DMS53 (cell line): ENCODE data around the gene AP1AR.

Source experiments
- DNase-seq: peaks from one replicate; lab custom pipeline; 2025; lab: John Stamatoyannopoulos, UW

AP1AR gene

DNA sequence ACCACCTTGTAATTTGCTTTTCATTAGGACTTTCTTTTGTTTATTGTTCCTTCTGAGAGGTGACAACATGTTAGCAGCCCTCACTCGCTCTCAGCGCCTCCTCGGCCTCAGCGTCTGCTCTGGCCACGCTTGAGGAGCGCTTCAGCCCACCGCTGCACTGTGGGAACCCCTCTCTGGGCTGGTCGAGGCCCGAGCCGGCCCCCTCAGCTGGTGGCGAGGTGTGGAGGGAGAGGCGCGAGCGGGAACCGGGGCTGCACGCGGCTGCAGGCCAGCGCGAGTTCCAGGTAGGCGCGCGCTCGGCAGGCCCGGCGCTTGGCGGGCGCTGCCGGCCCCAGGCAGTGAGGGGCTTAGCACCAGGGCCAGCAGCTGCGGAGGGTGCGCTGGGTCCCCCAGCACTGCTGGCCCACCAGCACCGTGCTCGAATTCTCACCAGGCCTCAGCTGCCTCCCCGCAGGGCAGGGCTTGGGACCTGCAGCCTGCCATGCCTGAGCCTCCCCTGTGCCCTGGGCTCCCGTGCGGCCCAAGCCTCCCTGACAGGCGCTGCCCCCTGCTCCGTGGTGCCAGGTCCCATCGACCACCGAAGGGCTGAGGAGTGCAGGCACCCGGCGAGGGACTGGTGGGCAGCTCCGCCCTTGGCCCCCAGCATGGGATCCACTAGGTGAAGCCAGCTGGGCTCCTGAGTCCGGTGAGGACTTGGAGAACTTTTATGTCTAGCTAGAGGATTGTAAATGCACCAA is 9.2 kb upstream of the AP1AR start:
- no peak for DNase-seq

DNA sequence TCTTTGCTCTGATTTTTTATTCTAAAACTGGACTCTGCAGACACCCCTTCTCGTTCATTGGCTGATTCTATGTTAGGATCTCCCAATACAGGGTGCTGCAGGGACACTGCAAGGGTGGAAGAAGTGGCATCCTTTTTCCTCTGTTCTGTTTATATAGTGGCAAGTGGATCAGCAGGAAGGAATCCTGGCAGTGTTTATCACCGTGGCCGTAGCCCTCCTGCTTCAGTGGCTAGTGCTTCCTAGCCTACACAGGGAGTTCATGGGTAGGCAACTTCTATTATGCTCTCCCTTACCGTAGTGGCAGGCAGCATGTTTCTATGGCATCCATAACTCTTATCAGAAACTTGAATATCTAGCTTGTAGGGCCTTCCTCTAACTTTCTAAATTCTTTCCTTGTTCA is 6.4 kb upstream of the AP1AR start:
- DNase-seq: no peak

DNA sequence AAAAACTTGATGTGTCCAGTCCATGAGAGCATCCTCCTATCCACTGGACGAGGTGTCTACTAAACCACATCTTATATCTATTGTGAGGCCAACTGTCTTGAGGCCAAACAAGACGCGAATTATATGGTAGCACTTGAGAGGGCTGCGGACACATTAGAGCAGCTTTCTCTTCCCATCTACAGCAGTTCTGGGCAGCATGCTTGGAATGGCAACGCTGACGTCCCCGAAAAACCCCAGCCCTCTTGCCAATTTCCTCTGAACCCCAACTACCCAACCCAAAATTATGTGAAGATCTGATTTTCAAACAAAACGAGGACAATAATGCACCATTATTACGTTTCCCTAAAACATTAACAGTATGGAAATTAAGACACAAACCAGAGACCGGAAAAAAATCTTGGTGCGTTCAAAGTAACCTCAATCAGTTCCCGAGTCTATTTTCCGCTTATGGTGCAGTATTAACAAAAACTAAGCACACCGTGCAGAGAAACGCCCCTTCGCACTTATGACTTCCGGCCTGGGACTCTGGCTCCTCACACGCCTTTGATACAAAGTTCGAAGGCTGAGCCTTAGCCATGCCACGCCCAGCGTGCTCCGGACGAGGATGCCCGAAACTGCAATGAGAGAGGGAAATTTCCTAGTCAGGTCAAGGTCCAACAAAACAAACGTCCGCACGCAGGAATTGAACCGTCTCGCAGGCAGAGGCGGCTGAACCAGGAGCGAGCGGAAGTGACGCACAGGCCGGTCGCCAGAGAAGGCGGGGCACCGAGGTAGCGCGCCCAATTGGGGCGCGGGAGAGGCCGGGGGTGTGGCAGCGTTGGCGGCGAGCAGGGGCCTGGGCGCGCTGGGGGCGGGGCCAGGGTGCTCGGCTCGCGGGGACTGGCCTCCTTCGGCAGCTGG is 458 bp upstream of the AP1AR start:
- DNase-seq: peak; percentile 97

DNA sequence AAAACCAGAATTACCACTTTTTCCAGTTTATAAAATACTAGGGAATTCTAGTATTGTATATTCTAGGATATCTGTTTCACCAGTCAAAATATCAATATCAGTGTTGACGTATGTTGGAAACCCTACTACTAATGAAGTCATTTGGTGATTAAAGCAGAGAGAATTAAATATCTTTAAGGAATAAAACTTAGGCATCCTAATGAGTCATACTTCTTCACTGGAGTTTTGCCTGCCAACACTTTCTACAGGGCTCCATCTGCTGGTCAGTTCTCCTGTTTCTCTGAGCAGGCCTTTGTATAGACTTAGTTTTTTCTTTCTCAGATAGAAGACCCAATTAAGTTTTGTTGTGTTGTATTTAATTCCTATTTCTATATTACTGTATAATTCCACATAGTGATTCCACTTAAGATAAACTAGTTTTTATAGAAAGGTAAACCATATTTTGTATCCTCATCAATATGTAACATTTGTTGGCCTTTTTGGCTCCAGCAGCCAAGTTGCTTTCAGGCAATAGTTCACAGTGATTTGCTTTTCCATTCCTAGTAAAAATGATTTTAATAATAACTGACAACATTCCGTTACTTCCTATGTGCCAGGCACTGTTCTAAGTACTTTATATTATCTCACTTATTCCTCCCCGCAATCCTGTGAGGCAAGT is 3.5 kb downstream of the AP1AR start:
- DNase-seq: peak; percentile 70

DNA sequence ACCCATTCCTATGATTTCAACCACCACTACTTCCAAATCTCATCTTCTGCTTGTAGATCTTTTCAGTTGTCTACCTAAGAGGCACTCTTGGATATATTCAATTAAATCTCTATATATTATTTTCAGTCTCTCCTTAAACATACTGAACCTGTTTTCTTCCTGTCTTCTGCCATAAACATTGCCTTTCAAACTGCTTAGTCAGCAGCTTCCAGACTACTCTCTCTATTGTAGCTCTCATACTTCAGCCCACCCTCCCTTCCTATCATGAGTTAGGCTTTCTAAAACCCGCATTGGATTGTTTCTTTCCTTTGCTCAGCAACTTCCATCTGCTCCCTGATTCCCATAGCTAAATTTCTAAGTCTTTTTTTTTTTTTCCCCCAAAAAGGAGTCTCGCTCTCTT is 4.5 kb downstream of the AP1AR start:
- no peak for DNase-seq

DNA sequence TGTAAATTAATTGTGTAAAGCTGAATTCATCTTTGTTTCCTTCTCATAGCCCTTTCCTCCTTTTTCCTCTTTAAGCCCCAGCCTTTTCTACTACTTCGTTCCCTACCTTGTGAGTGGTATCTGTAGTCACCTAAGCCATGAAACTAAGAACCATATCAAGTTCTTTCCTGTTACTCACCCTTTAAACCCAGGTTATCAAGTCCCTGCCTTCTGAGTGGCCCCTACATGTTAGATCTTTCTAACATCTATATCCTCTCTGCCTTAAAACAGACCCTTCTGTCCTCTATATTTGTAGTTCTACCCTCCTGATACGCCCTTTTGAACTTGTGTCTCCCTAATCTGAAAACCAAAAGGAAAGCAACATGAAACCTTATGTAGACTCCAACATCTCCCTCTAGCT is 7.2 kb downstream of the AP1AR start:
- DNase-seq: no peak

DNA sequence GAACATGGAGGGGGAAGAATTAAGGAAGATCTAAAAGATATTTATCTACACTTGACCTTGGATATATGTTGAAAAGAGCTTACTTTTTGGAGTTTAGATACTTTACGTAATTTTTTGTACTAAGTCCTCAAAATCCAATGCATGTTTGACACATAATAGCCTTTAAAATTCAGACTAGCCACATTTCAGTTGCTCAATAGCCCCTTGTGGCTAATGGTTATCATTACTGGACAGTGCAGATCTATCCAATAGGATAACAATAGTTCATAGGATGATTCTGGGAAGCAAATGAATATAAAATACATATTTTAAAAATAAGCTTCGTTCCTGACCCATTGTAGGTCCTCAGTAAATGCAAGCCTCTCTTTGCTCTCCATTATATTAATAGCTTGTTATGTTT is 13.8 kb downstream of the AP1AR start:
- no peak for DNase-seq

DNA sequence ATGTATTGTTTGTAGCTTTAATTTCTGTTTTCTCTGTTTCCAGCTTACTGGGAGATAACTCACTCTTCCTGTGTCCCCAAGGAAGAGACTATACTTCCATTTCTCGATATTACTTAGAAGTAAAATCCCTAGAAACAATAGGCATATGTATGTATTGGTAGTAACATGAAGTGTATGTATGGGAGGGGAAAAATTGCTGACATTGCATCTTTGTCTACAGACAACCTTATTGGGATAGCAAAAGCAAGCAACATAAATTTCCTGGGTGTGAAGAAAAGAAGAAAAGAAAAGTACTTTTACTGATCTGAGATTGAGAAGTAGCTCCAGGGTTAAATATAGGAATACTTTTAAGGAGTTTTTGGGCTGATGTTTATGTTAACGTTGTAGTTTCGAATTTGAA is 15.4 kb downstream of the AP1AR start:
- DNase-seq: no peak

DNA sequence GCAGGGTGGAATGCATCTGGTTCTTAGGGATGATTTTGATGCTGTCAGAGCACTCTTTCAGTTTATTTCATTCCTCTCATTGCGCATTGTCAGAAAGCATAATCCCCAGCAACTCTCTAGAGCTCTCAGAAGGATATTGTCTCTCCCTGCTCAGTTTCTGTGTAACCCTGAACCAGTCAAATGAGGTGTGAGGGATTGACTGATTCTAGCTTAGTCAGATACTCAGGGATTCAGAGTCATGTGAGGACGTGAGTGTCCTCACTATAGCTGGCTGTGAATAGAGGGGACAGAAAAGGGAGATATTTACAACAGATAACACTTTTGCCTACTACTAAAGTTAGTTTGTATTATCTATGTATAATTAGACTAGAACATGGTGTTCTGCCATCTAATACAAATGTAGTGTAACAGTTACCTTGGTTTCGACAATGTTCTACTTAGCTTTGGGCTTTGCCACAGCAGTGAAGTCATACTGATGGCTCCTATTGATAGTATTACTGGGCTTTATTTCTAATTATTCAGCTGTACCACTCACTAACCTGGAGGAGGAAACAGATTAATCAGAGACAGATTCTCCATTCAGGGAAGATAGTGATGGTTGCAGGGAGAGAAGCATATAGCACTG is 19.5 kb downstream of the AP1AR start:
- DNase-seq: no peak

DNA sequence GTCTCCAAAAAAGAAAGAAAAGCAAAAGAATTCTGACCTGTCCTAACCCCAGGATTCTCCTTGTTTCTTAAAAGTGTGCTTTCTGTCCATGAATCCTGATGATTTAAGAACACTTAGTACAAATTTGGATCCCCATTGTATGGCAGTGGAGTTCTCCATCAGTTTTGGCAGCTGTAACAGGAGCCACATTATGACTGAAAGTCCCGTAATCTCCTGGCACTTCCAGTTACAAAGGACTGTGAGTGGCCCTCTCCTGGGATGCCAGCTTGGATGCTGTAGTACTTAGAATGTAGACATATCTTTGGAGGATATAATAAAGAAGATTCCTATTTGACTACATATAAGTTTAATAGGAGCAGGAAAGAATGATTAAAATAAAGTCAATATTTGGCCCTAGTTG is 20.6 kb downstream of the AP1AR start:
- no peak for DNase-seq

DNA sequence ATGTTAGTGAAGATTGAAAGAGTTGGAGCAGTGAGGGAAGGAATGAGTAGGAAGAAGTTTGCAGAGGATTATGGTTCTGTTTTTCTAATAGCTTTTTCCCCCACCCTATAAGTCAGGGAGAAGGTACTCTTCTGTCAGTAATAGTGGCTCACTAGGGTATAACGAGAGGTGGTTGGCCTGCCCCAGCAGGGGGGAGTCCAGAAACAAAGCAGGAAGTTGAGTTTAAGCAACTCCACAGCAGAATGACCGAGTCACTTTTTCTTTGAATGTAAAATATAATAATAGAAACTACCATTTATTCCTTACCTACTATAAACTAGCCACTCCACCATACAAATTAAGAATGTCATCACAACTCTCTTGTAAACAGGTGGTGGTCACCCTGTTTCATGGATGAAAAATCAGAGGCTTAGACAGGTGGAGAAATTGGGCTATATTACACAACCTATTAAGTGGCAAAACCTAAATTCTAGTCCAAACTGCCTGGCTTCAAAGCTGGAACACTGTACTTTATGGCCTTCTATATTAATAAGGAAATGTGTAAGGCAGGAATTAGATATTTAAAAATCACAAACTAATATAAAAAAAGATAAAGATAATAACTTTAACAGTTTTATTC is 21.9 kb downstream of the AP1AR start:
- no peak for DNase-seq

DNA sequence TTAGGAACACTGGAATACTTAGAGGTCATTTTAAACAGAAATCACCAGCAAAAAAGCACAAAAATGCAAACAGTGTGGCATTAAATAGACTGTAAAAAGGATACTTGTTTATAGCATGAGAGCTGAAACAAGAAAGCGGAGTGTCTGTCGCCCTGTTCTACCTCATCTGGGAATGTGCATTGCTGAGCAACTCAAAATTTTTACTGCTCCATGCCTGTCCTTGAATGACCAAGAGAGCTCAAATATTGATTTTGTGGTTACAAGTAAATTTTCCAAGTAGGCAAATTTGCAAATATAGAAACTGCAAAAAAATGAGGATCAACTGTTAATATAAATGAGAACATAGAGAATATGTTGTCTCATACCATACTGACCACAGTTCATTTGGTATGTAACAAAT is 25.5 kb downstream of the AP1AR start:
- no peak for DNase-seq

DNA sequence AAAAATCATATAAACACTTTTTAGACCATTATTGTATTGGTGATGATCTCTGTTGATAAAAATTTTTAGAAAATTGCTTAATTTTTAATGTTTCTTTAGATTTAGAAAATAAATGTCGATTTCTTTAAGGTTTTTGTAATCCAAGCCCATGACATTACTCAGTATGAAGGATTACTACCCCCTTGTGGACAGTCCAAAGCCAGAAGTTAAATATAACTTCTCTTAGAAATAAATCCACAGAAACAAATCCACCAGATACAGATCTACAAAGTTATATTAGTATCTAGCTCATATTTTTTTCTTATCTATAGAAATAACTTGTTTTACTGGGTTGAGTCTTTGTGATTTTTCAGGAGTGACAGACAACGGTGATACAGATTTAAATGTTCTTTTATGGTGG is 35.2 kb downstream of the AP1AR start:
- peak; percentile 13 for DNase-seq

DNA sequence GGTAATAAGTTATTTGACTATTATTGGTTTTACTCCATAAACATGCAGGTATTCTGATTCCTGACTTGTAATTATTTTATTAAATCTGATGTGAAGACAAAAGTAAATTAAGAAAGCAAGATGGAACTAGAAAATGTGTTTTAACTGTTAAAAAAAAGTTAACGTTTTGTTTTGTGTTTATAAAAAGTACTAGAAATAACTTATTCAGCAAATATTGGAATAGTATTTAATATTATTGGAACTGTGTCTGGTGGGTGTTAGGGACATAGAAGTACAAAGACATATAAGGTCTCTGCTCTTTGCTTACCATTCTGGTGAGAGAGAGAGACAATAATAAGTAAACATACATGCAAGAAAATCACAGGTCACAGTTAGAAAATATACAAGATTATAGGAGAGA is 38.5 kb downstream of the AP1AR start:
- DNase-seq: no peak

DNA sequence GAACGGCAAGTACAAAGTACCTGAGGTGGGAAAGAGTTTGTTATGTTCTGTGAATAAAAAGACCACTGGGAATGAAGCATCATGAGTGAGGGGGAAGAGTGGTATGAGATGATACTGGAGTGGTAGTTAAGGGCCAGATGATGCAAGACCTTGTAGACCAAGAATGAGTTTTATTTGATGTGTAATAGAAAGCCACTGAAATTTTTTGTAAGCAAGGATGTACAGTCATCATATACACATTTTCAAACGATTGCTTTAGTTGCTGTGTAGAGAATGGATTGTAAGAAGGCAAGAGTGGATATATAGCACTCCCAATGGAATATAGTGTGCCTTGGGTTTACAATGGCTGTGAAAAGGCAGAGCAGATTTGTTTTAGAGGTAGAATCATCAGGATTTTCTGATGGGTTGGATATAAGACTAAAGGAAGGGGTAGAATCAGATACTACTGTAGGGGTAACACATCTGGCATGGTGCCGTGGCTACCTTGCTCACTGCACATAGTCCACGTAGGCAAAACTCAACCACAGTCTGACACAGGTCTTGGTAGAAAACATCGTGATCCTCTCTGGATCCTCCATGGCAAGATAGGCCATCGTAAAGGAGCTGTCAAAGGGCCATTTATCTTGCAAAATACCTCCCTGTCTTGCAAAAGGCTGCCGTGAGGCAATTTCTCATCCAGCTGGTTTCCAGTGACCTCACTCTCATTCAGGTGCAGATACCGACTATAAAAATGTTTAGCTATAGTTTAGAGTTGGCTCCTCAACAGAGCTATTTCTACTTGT is 39.2 kb downstream of the AP1AR start:
- DNase-seq: no peak

DNA sequence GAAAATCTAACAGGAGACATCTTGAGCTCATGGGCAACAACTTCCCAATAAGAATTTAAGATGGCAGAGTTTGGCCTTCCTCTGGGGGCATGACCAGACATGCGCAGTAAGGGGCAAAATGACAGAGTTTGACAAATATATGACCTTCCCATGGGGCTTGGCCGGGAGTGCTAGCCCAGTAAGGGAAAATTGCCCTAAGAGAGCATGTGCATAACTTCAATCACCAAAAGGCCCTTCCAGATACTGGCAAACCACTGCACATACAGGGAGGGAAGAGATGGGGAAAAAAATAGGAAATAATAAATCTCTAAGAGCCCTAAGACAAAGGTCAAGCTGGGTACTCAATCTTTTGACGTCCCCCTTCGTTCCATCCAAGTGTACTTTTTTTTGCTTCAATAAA is 40.7 kb downstream of the AP1AR start:
- no peak for DNase-seq

DNA sequence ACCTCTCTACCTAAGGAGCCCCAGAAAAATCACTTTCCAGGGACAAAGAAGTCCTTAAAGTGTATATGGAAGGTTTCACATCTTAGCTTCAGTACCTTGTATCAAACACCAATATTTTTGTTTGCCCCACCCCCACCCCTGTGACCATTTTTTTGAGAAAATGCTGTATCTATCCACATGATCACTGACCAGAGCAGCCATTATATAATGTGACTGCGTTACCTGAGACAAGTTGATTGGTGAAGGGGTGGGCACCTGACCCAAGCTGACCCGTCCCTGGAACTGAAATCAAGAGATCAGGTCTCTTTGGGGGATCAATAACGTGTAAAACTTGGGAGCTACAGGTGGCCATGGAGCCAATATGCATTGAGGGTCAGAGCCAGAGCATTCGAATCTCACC is 43.4 kb downstream of the AP1AR start:
- no peak for DNase-seq

DNA sequence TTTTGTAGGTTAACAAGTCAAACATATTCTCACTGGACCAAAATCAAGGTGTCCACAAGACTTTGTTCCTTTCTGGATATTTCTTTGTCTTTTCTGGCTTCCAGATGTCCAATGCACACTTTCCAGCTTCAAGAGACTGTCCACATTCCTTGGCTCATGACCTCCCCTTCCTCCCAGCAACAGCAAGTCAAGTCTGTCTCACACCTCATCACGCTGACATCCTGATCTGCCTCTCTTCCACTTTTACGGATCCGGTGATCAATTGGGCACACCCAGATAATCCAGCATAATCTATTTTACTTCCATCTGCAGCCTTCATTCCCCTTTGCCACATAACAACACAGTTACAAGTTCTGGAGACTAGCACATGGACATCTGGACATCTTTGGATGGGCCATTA is 44.5 kb downstream of the AP1AR start:
- DNase-seq: no peak

DNA sequence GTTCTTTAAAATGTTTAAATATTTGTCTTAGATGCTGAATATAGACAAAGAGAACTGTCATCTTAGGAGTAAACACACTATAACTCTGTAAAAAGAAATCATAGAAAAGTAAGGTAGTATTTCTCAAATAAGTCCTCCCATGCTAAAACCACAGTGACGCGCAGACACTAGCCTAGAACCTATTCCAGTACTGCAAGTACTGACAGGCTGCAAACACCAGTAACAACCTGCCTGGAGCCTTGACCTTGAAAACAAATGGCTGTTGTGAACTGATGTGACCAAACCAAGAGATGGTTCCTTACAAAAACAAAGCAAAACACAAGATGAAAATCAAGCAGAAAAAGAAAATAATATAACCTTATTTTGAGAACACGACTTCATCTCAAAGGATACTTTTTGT is 45.6 kb downstream of the AP1AR start:
- DNase-seq: no peak

DNA sequence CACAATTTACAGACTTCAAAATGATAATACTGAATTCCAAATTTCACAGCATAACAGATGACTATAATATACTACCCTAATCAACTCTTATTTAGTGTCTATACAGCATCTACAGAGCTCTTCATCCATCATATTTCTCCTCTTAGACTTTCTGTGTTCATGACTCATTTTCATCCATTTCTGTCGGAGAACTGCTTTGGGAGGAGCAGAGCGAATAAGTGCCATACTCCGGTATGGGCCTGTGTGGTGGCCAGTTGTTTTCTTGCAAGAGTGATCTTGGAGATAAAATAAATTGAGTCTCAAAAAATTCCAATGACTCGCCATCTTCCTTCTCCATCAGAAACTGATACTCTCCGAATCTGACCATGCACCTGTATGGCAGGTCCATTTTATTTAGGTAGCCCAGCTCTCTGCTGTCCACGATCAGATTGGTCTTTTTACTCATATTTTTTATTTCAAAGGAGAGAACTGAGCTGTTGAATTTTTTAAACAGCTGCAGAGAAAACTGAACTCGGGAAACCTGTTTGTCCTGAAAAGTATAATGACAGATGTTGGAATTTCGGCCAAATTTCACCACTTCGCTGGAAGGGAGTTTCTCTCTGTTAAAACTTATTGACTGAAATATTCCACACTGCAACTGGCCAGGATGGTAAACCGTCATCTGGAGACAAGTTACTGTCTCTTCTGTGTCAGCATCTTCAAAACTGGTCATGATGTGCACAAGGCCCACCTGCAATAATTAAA is 46.3 kb downstream of the AP1AR start:
- no peak for DNase-seq
